C4-2B (cell line): ENCODE data around the gene ADCY2.

ENCODE experiments used
- CTCF ChIP-seq: fragments of 450-650 bp; conservative IDR thresholded peaks from 2 replicates; pipeline ENCODE4 v1.5.1; 2017; ENCODE audit warnings: mild to moderate bottlenecking
- ZFX ChIP-seq: fragments of 450-650 bp; IDR thresholded peaks from 2 replicates; pipeline ENCODE4 v1.6.1; 2017

DNA sequence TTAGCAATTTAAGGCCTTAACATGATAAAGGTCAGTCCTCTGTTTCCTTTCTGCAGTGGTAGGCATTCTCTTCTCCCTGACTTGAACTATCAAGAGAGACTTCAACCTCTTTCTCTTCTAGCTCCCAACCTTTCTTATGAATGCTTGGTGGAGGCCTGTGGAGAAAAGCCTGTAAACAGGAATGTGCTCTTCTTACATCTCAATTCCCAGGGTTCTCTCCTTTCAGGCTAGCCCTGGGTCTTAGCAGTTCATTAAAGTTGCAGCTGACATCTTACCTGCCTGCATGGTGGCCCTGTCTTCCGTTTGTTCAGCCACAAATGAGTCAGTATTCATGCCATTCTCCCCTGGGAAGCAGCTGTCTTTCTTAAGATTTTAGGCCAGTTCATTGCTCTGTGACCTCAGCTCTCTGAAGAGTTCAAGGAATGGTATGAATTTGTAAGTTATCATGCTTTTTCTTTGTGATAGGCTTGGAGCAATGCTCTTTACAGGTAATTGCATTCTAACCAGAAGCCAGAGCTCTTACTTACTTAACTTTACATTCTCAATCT is 77.8 kb downstream of the ADCY2 start:
- TF ChIP-seq CTCF (no peak), ZFX (no peak)
